Activated naive CD4-positive, alpha-beta T cell treated with anti-CD3 and anti-CD28 coated beads, Interleukin-2, amount 10 ng/mL, durations not matched to agents 7 days and 5 days (primary cell): ENCODE measurements around the gene IL17RB.
A peak's percentile ranks its signal among the peaks of the same experiment; 100 is the strongest.

Experiments used
- CTCF ChIA-PET: fragments of 350-600 bp; sonication (Branson Sonifier 250); formaldehyde crosslinking; loops from one replicate; lab custom pipeline; 2021; ENCODE audit warnings: antibody characterized with exemption; lab: Charles Lee
- DNase-seq: peaks from one replicate; pipeline ENCODE4 v3.0.0-alpha.2; 2020
- H3K27ac Mint-ChIP-seq: one replicate; pipeline ENCODE4 v1.8.0; 2021; ENCODE audit warnings: mild to moderate bottlenecking, moderate library complexity, mixed read lengths
- H3K27me3 Mint-ChIP-seq: one replicate; pipeline ENCODE4 v1.8.0; 2021; ENCODE audit warnings: mild to moderate bottlenecking, mixed read lengths
- H3K36me3 Mint-ChIP-seq: one replicate; pipeline ENCODE4 v1.8.0; 2021; ENCODE audit warnings: mixed read lengths
- H3K4me1 Mint-ChIP-seq: one replicate; pipeline ENCODE4 v1.8.0; 2021; ENCODE audit warnings: mixed read lengths
- H3K4me3 Mint-ChIP-seq: one replicate; pipeline ENCODE4 v1.8.0; 2021; ENCODE audit warnings: mild to moderate bottlenecking, moderate library complexity, mixed read lengths
- H3K9me3 Mint-ChIP-seq: one replicate; pipeline ENCODE4 v1.8.0; 2021; ENCODE audit warnings: mixed read lengths

Gene IL17RB

GRCh38 chr3:53833053-53833645 is 13.2 kb upstream of the IL17RB start:
- Mint-ChIP-seq H3K4me3 (no peak overlapping the region), H3K27me3 (peaks cover 4% of the 10 kb centered on the region), H3K9me3 (no peaks in the 10 kb centered on the region), H3K36me3 (no peaks in the 10 kb centered on the region), H3K27ac (no peak overlapping the region), H3K4me1 (no peaks in the 10 kb centered on the region)
- CTCF ChIA-PET = no interaction called here
- DNase-seq = no peak

GRCh38 chr3:53833700-53834099 is 12.7 kb upstream of the IL17RB start:
- Mint-ChIP-seq H3K27ac (no peak overlapping the region), H3K9me3 (no peaks in the 10 kb centered on the region), H3K27me3 (peaks cover 9% of the 10 kb centered on the region), H3K4me1 (no peaks in the 10 kb centered on the region), H3K36me3 (no peaks in the 10 kb centered on the region), H3K4me3 (no peak overlapping the region)
- CTCF ChIA-PET = no interaction called here
- no peak for DNase-seq

- Mint-ChIP-seq H3K27me3 (peaks cover 15% of the 10 kb centered on the region), H3K27ac (no peak overlapping the region), H3K4me1 (no peaks in the 10 kb centered on the region), H3K9me3 (no peaks in the 10 kb centered on the region), H3K4me3 (no peak overlapping the region), H3K36me3 (no peaks in the 10 kb centered on the region)
- CTCF ChIA-PET = no interaction called here
- no peak for DNase-seq
Observed at GRCh38 chr3:53834429-53835095, 11.8 kb upstream of the IL17RB start.

GRCh38 chr3:53835257-53835656 is 11.1 kb upstream of the IL17RB start:
- Mint-ChIP-seq H3K36me3 (no peaks in the 10 kb centered on the region), H3K27ac (no peak overlapping the region), H3K4me3 (no peak overlapping the region), H3K4me1 (no peaks in the 10 kb centered on the region), H3K27me3 (peaks cover 15% of the 10 kb centered on the region), H3K9me3 (no peaks in the 10 kb centered on the region)
- CTCF ChIA-PET = no interaction called here
- DNase-seq = no peak

GRCh38 chr3:53836084-53836872 is 10.1 kb upstream of the IL17RB start:
- Mint-ChIP-seq H3K27me3 (peaks cover 22% of the 10 kb centered on the region), H3K4me1 (no peaks in the 10 kb centered on the region), H3K36me3 (no peaks in the 10 kb centered on the region), H3K4me3 (no peak overlapping the region), H3K9me3 (no peaks in the 10 kb centered on the region), H3K27ac (no peak overlapping the region)
- no peak for DNase-seq
- CTCF ChIA-PET = no interaction called here

- Mint-ChIP-seq H3K36me3 (no peaks in the 10 kb centered on the region), H3K4me3 (no peak overlapping the region), H3K27me3 (peaks cover 30% of the 10 kb centered on the region), H3K27ac (no peak overlapping the region), H3K9me3 (no peaks in the 10 kb centered on the region), H3K4me1 (no peaks in the 10 kb centered on the region)
- no peak for DNase-seq
- CTCF ChIA-PET = no interaction called here
Observed at GRCh38 chr3:53837331-53837730, 9.0 kb upstream of the IL17RB start.

- CTCF ChIA-PET = no interaction called here
- Mint-ChIP-seq H3K4me3 (no peak overlapping the region), H3K27ac (no peak overlapping the region)
Observed at GRCh38 chr3:53841296-53841695, 5.1 kb upstream of the IL17RB start.

GRCh38 chr3:53842436-53843194 is 3.8 kb upstream of the IL17RB start:
- DNase-seq = no peak
- H3K9me3 Mint-ChIP-seq = no peaks in the 10 kb centered on the region
- H3K36me3 Mint-ChIP-seq = no peaks in the 10 kb centered on the region
- peaks cover 5% of the 10 kb centered on the region for H3K4me1 Mint-ChIP-seq
- CTCF ChIA-PET = no interaction called here
- no peak overlapping the region for H3K4me3 Mint-ChIP-seq
- H3K27ac Mint-ChIP-seq = no peak overlapping the region
- H3K27me3 Mint-ChIP-seq = peaks cover 80% of the 10 kb centered on the region

More at GRCh38 chr3:53841296-53841695, 5.1 kb upstream of the IL17RB start:
- DNase-seq = no peak
- Mint-ChIP-seq H3K9me3 (no peaks in the 10 kb centered on the region), H3K4me1 (no peaks in the 10 kb centered on the region), H3K27me3 (peaks cover 67% of the 10 kb centered on the region), H3K36me3 (no peaks in the 10 kb centered on the region)

- CTCF ChIA-PET = no interaction called here
- H3K27me3 Mint-ChIP-seq = peaks cover 78% of the 10 kb centered on the region
- H3K4me3 Mint-ChIP-seq = no peak overlapping the region
- no peaks in the 10 kb centered on the region for H3K9me3 Mint-ChIP-seq
- no peak overlapping the region for H3K27ac Mint-ChIP-seq
- no peak for DNase-seq
- peaks cover 5% of the 10 kb centered on the region for H3K4me1 Mint-ChIP-seq
- no peaks in the 10 kb centered on the region for H3K36me3 Mint-ChIP-seq
Observed at GRCh38 chr3:53843195-53844177, 2.9 kb upstream of the IL17RB start.

GRCh38 chr3:53844262-53845102 is 1.9 kb upstream of the IL17RB start:
- no peak for DNase-seq
- no peaks in the 10 kb centered on the region for H3K36me3 Mint-ChIP-seq
- peaks cover 81% of the 10 kb centered on the region for H3K27me3 Mint-ChIP-seq
- H3K4me3 Mint-ChIP-seq = peak overlapping the region; percentile 57
- no peak overlapping the region for H3K27ac Mint-ChIP-seq
- H3K9me3 Mint-ChIP-seq = no peaks in the 10 kb centered on the region
- CTCF ChIA-PET = interaction anchor here (0.8 kb wide), 2 partner anchors 94 to 470 kb away, joined by 3 read pairs; no protein-coding TSS in a partner anchor
- H3K4me1 Mint-ChIP-seq = peaks cover 5% of the 10 kb centered on the region

GRCh38 chr3:53845103-53845880 is 1.1 kb upstream of the IL17RB start:
- Mint-ChIP-seq H3K36me3 (no peaks in the 10 kb centered on the region), H3K4me3 (peak overlapping the region; percentile 57), H3K4me1 (peaks cover 5% of the 10 kb centered on the region), H3K27ac (no peak overlapping the region), H3K27me3 (peaks cover 85% of the 10 kb centered on the region), H3K9me3 (no peaks in the 10 kb centered on the region)
- DNase-seq = no peak
- CTCF ChIA-PET = interaction anchor here (0.8 kb wide), 2 partner anchors 93 to 471 kb away, joined by 3 read pairs; no protein-coding TSS in a partner anchor

- CTCF ChIA-PET = no interaction called here
- Mint-ChIP-seq H3K27me3 (peaks cover 82% of the 10 kb centered on the region), H3K4me3 (peak overlapping the region; percentile 57), H3K9me3 (no peaks in the 10 kb centered on the region), H3K27ac (no peak overlapping the region), H3K4me1 (peaks cover 5% of the 10 kb centered on the region), H3K36me3 (no peaks in the 10 kb centered on the region)
- DNase-seq = no peak
Observed at GRCh38 chr3:53845881-53846133, 561 bp upstream of the IL17RB start.
